ENCODE data around the gene STK11IP. TPM values are rescaled to one million over a fixed set of nuclear protein-coding genes. Genes with fewer than 3 reads are reported as not detected.

The STK11IP gene
- total and polyA plus RNA-seq, 2 of the 4 experiments (the other 2 are of a cell fraction) = 14.5 to 19.7 TPM

GRCh38 chr2:219634171-219634940 lies 36.7 kb downstream of the STK11IP start:
- Histone ChIP-seq H3K4ac (ENCODE audit: low read depth, low read length) (no peak overlapping the region), H3K14ac (replicated peaks; ENCODE audit: low read depth, low read length) (no peak overlapping the region), H2BK5ac (ENCODE audit: low read depth, low read length, poor library complexity, severe bottlenecking) (no peak overlapping the region), H4K20me1 (ENCODE audit: insufficient read depth, low read length) (no peaks in the 10 kb centered on the region; the same call in 1 of the 2 replicates), H2BK120ac (ENCODE audit: low read depth, low read length) (no peak overlapping the region), H3K4me3 (ENCODE audit: insufficient read depth, low read depth, low read length) (no peak overlapping the region), H3K27me3 (ENCODE audit: control insufficient read depth, insufficient read depth, low read length) (no peaks in the 10 kb centered on the region), H3K79me1 (ENCODE audit: low read depth in 1 of 2, low read length in 2 of 2) (no peaks in the 10 kb centered on the region), H2AK9ac (replicated peaks; ENCODE audit: low read depth, low read length, poor library complexity) (no peak overlapping the region), H4K91ac (ENCODE audit: insufficient read depth, low read depth, low read length) (no peak overlapping the region), H3K9me3 (ENCODE audit: control insufficient read depth, insufficient read depth, low read length) (no peaks in the 10 kb centered on the region), H3K23ac (ENCODE audit: low read depth, low read length) (no peak overlapping the region), H3K4me1 (ENCODE audit: control insufficient read depth, insufficient read depth, low read length) (no peaks in the 10 kb centered on the region; the same call in 1 of the 2 replicates), H4K5ac (ENCODE audit: low read depth, low read length) (no peak overlapping the region), H3K4me2 (ENCODE audit: low read depth, low read length) (no peak overlapping the region), H3K56ac (ENCODE audit: extremely low read depth, insufficient read depth, low read length) (no peak overlapping the region), H3K36me3 (ENCODE audit: control insufficient read depth, insufficient read depth, low read length) (peaks cover 5% of the 10 kb centered on the region; the same call in 1 of the 2 replicates), H4K8ac (ENCODE audit: low read depth in 2 of 2, low read length in 2 of 2) (no peak overlapping the region), H3K9ac (ENCODE audit: low read depth, low read length) (no peak overlapping the region), H2BK20ac (ENCODE audit: low read depth, low read length) (no peak overlapping the region), H2AK5ac (ENCODE audit: low read depth, low read length) (no peak overlapping the region), H2AFZ (replicated peaks; ENCODE audit: low read length, poor library complexity) (peak overlapping the region; percentile 35), H3K9me1 (ENCODE audit: insufficient read depth, low read length) (no peaks in the 10 kb centered on the region), H3K18ac (ENCODE audit: low read depth, low read length) (no peak overlapping the region), H2BK15ac (ENCODE audit: low read depth, low read length) (no peak overlapping the region), H3K27ac (ENCODE audit: insufficient read depth, low read length) (no peak overlapping the region)
- dilution Hi-C loops (cut with HindIII; ENCODE audit: low sequenced_read_pairs, unreplicated experiment) = no loop called here
- DNase-seq = no peak
- no TSS peak for BruUV-seq (replicated peaks)
- CTCF ChIA-PET = no interaction called here
- intact Hi-C loops (cut with micrococcal nuclease) = no loop called here
- TF ChIP-seq CHD1 (IDR thresholded peaks at IDR 0.05; ENCODE audit: low read depth, low read length) (no peak), BHLHE40 (IDR thresholded peaks at IDR 0.05; ENCODE audit: low read depth, low read length) (no peak)
- in situ Hi-C loops (cut with MboI; ENCODE audit: low sequenced_read_pairs) = no loop called here
- no peak for ATAC-seq (ENCODE audit: low read depth)
- POLR2A ChIA-PET (ENCODE audit: unreplicated experiment) = no interaction called here
- WGBS, 2 experiments (ENCODE audit: extremely low coverage in 2 of 2, insufficient read length in 1 of 2) = 88% methylated on average over 13 of the region's 15 CpGs; no CpG with 5 or more reads in 1 of the 2 experiments

All from IMR-90 (cell line).